Activated naive CD4-positive, alpha-beta T cell treated with anti-CD3 and anti-CD28 coated beads, Interleukin-2, amount 10 ng/mL, durations not matched to agents 7 days and 5 days (primary cell): Measurements from ENCODE around the gene APOBEC2.

Experiments used
- CTCF ChIA-PET: fragments of 350-600 bp; sonication (Branson Sonifier 250); formaldehyde crosslinking; loops from one replicate; lab custom pipeline; 2021; ENCODE audit warnings: antibody characterized with exemption; lab: Charles Lee
- DNase-seq: peaks from one replicate; pipeline ENCODE4 v3.0.0-alpha.2; 2020
- H3K27ac Mint-ChIP-seq: one replicate; pipeline ENCODE4 v1.8.0; 2021; ENCODE audit warnings: mild to moderate bottlenecking, moderate library complexity, mixed read lengths
- H3K27me3 Mint-ChIP-seq: one replicate; pipeline ENCODE4 v1.8.0; 2021; ENCODE audit warnings: mild to moderate bottlenecking, mixed read lengths
- H3K36me3 Mint-ChIP-seq: one replicate; pipeline ENCODE4 v1.8.0; 2021; ENCODE audit warnings: mixed read lengths
- H3K4me1 Mint-ChIP-seq: one replicate; pipeline ENCODE4 v1.8.0; 2021; ENCODE audit warnings: mixed read lengths
- H3K4me3 Mint-ChIP-seq: one replicate; pipeline ENCODE4 v1.8.0; 2021; ENCODE audit warnings: mild to moderate bottlenecking, moderate library complexity, mixed read lengths
- H3K9me3 Mint-ChIP-seq: one replicate; pipeline ENCODE4 v1.8.0; 2021; ENCODE audit warnings: mixed read lengths

Gene APOBEC2

GRCh38 chr6:41092421-41093140 is 39.6 kb downstream of the APOBEC2 start:
- no peaks in the 10 kb centered on the region for H3K27me3 Mint-ChIP-seq
- H3K36me3 Mint-ChIP-seq: peaks cover 72% of the 10 kb centered on the region
- no peaks in the 10 kb centered on the region for H3K4me1 Mint-ChIP-seq
- CTCF ChIA-PET: interaction anchor here (0.7 to 6.1 kb wide), 8 partner anchors 10 to 246 kb away, joined by 3 to 58 read pairs (median 4); no protein-coding TSS in a partner anchor
- no peaks in the 10 kb centered on the region for H3K9me3 Mint-ChIP-seq
- H3K27ac Mint-ChIP-seq: no peak overlapping the region
- no peak for DNase-seq
- no peak overlapping the region for H3K4me3 Mint-ChIP-seq

GRCh38 chr6:41093729-41094128 is 40.7 kb downstream of the APOBEC2 start:
- H3K9me3 Mint-ChIP-seq: no peaks in the 10 kb centered on the region
- CTCF ChIA-PET: interaction anchor here (1.2 to 6.1 kb wide), 2 partner anchors 89 to 245 kb away, joined by 4 to 58 read pairs; no protein-coding TSS in a partner anchor
- no peak overlapping the region for H3K4me3 Mint-ChIP-seq
- H3K27me3 Mint-ChIP-seq: no peaks in the 10 kb centered on the region
- DNase-seq: no peak
- H3K4me1 Mint-ChIP-seq: peaks cover 3% of the 10 kb centered on the region
- no peak overlapping the region for H3K27ac Mint-ChIP-seq
- H3K36me3 Mint-ChIP-seq: peaks cover 78% of the 10 kb centered on the region

- H3K27ac Mint-ChIP-seq: no peak overlapping the region
- peaks cover 74% of the 10 kb centered on the region for H3K36me3 Mint-ChIP-seq
- peaks cover 7% of the 10 kb centered on the region for H3K4me1 Mint-ChIP-seq
- CTCF ChIA-PET: no interaction called here
- H3K4me3 Mint-ChIP-seq: no peak overlapping the region
- no peaks in the 10 kb centered on the region for H3K27me3 Mint-ChIP-seq
- H3K9me3 Mint-ChIP-seq: no peaks in the 10 kb centered on the region
- DNase-seq: no peak
Observed at GRCh38 chr6:41097467-41098090, 44.6 kb downstream of the APOBEC2 start.

GRCh38 chr6:41098366-41098765 is 45.4 kb downstream of the APOBEC2 start:
- Mint-ChIP-seq H3K27ac (no peak overlapping the region), H3K4me1 (peaks cover 7% of the 10 kb centered on the region), H3K36me3 (peaks cover 70% of the 10 kb centered on the region), H3K27me3 (no peaks in the 10 kb centered on the region), H3K4me3 (no peak overlapping the region), H3K9me3 (no peaks in the 10 kb centered on the region)
- DNase-seq: no peak
- CTCF ChIA-PET: no interaction called here

- Mint-ChIP-seq H3K36me3 (peaks cover 52% of the 10 kb centered on the region), H3K27me3 (no peaks in the 10 kb centered on the region), H3K4me3 (no peak overlapping the region), H3K27ac (no peak overlapping the region), H3K9me3 (no peaks in the 10 kb centered on the region), H3K4me1 (peaks cover 7% of the 10 kb centered on the region)
- CTCF ChIA-PET: no interaction called here
- DNase-seq: no peak
Observed at GRCh38 chr6:41100871-41101287, 47.9 kb downstream of the APOBEC2 start.

- Mint-ChIP-seq H3K27me3 (no peaks in the 10 kb centered on the region), H3K4me1 (peaks cover 4% of the 10 kb centered on the region), H3K36me3 (peaks cover 22% of the 10 kb centered on the region), H3K9me3 (no peaks in the 10 kb centered on the region), H3K27ac (no peak overlapping the region), H3K4me3 (no peak overlapping the region)
- CTCF ChIA-PET: no interaction called here
- no peak for DNase-seq
Observed at GRCh38 chr6:41103847-41104246, 50.8 kb downstream of the APOBEC2 start.

- CTCF ChIA-PET: no interaction called here
- no peaks in the 10 kb centered on the region for H3K27me3 Mint-ChIP-seq
Observed at GRCh38 chr6:41111017-41111416, 58.0 kb downstream of the APOBEC2 start.

More at GRCh38 chr6:41111017-41111416, 58.0 kb downstream of the APOBEC2 start:
- H3K27ac Mint-ChIP-seq: no peak overlapping the region
- DNase-seq: no peak
- no peaks in the 10 kb centered on the region for H3K36me3 Mint-ChIP-seq
- no peaks in the 10 kb centered on the region for H3K4me1 Mint-ChIP-seq
- no peak overlapping the region for H3K4me3 Mint-ChIP-seq
- no peaks in the 10 kb centered on the region for H3K9me3 Mint-ChIP-seq
